GM15510 (cell line): ENCODE measurements around the gene MLLT3.

Experiments used
- POLR2A ChIP-seq: IDR thresholded peaks from 3 replicates; pipeline ENCODE4 v1.6.1; 2011; ENCODE audit warnings: borderline replicate concordance; ENCODE audit not compliant: insufficient read length; ENCODE audit errors: extremely low read depth

The MLLT3 gene

DNA sequence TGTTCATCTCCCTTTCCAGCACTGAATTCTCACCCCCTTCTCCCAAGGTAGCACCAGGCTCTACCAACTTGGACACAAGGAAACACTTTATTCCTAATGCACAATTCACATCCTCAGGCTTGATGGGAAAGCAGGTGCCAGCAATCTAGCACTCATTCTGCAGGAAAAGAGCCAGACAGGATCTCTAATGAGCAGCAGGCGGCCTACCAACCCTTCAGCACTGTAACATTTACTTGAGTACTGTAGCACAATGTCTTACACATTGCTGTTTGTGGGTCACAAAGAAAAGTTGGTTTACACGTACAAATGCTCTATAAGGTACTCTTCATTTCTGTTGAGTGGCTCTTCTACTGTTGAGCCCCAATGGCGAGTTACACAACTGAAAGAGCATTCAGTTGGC is 254.4 kb downstream of the MLLT3 start:
- no peak for TF ChIP-seq POLR2A

DNA sequence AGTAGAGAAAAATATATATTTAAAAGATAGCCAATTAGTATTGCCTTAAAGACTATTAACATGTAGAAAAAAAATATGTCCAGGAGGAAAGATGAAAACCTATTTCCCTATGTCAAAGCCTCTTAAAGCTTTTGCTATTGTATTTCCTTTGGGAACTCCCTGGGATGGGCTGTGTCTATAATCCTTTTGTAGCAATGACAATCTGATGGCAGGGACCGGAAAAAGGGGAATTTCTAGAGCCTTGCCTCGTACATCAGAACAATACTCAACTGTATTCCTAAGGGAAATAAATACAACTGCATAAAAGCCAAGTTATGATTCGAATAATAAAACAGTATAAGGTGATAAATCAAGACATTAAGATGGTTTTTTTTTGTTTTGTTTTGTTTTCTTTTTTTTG is 257.3 kb downstream of the MLLT3 start:
- no peak for TF ChIP-seq POLR2A

DNA sequence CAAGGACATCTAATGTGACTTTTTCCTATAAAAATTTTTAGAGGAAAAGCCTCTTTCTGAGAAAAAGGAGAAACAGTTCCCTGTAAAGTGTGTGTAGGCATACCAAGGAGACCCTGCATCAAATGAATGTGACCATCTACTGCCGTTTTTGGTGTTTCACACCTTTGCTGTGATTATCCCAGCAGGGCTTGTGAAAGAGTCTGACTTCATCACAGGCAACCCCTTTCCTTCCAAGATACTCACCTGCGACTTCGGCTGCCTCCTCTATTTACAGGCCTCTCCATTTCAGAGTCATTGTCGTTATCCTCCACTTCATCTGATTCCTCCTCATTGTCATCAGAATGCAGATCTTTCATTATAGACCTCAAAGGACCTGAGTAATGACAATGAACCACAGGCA is 259.1 kb downstream of the MLLT3 start:
- TF ChIP-seq POLR2A: no peak

DNA sequence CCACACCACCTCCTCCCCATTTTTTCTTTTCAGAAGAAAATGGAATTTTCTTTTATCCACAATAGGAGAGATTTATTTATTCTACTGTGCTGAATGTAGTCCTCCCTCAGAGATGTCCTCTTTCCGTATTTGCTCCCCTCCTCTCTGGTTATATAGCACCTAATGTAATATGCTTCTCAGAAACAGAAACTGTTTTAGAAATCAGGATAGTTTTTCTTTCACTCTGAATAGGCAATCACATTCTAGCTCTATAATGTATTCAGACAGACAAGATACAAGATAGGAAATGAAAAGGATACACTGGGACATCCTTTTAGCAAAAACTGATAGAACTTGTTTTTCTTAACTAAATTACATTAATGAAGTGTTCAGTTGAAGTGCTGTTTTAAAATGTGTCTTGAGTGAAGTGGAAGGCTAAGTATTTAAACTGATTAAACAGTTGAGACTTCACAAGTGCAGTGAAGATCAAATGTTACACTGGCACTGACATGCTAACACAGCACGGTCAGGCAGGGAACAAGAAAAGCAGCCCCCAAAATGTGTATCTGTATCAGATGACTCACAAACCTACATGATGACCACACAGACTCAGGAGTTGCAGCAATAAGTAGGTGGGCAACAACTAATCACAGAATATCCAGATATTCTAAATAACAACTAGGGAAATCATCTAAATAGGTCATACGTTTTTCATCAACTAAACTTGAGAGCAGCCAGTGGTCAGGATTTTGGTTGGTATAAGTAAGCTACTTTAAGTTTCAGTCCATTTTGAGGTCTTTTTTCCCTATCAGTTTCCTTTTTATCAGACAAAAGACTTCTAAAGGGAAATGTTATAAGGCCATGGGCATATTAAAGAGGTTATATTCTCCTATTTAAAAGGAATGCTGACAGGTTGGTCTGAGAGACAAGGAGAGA is 260.4 kb downstream of the MLLT3 start:
- TF ChIP-seq POLR2A: no peak

DNA sequence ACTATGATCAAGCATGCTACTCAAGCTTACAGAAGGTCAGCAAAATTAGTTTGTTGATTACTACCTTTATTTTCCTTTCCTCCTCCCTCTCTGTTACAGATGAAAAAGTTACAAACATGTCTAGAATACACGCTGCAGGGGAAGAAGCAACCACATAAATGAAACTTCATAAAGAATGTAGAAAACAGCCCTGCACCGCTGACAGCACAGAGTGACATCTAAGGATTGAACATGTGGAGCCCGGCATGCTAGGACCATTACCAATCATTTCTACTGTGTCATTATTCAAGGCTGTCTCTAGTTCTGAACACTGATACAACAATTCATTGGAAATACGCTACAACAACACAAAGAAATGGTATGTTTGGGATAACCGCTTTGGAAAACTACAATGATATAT is 261.1 kb downstream of the MLLT3 start:
- no peak for TF ChIP-seq POLR2A

DNA sequence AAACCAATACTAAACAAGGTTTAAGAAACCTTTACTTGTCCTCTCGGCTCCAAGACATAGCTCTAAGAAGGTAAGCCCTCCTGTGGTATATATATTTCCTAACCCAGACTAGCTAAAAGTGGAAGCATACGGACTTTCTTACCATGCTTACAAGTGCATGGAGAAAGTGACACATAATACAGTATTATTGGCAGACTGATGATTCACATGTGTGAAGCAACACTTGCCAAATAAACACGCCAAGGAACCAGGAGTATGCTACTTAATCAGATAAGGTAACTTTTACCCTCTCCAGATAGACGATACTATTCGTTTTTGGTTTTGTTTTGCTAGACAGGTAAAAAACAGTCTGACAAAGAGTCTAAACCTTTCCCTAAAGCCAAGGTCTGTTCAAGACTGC is 264.1 kb downstream of the MLLT3 start:
- TF ChIP-seq POLR2A: no peak

DNA sequence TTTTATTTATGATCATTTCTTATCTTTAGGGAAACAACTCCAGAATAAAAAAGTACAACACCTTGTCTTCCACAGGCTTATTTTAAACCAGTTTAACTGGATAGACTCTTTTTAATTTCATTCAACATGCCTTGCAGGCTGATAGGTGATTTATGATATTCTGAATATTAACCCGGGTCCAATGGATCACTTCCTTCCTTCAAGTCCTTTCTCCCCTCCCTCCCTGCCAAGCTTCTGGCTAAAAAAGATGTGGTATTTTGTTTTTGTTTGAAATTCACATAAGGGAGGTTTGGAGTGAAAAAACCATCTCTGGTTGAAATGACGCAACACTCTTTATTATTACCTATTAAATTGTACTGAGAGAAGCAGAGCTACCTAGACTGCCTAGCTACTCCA is 265.3 kb downstream of the MLLT3 start:
- no peak for TF ChIP-seq POLR2A

DNA sequence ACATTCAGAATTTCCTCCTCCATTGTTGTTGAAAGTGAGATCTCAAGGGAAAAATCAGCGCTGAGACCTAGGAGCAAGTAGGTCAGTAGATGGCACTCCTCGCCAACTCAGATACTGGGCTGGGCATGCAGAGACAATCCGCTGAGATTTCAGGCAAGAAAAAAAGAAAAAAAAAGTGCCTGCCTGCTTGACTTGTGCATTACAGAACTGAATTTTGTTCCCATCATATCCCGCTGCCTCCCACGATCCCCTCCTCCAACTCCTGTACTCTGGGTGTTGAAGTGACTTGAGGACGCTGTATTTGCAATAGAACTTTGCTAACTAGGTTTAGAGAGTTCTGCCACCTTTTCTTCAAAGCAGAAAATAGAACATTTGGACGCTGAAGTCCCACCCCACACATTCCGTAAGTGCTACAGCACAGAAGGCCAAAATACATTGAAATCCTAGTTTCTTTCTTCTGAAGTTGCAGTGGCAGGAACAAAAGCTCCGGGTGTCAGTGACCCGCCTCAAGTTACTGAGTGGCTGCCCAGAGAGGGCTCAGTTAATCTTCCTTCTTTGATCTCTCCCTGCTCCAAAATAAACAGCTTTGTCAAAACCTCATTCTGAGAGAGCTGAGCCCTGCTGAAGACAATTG is 265.8 kb downstream of the MLLT3 start:
- TF ChIP-seq POLR2A: no peak

DNA sequence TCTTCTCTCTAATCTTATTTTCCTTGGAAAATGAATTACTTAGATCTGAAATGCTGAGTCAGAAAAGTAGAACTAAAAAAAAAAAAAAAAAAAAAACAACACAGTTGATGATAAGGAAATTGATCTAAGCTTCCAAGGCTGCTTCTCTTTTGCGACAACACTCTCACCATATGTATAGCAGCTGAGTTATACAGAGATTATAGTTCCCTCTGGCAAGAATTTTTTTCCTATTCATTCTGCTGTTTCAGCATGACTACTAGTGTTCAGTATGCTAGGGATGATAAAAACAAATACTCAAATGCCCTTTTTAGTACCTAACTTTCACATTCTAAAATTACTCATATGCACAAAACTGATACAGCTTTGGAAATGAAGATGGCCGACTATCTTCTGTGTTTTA is 267.3 kb downstream of the MLLT3 start:
- no peak for TF ChIP-seq POLR2A

DNA sequence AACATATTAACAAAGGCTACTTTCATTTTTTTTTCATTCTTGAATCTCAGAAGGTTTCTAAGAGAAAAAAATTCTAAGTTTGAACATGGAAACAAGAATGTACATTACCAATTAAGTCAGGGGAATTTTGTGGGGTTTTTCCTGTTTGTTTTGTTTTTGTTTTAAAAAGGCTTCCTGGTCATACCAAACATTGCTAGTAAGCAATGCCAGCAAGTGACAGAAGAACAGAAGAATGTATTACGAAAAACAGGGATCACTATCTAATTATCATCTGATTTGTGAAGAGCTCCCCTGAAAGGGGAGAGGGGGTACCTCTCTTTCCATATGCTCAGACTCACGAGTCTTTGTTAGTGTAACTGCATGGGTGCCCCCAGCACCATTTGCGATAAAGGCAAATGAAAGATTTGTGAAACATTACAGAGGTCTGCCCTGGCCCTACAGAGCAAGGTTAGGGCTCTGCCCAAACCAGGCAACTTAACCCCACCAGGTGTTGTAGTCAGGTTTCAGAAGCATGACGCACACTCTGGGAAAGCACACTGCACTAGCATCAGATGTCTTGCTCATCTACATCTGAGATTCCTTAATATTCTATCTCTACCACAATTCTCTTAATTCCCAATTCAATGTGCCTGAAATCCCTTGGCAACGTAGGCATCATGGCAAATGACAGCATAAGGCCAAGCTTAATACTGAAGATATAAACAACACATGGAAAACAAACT is 268.2 kb downstream of the MLLT3 start:
- TF ChIP-seq POLR2A: no peak

DNA sequence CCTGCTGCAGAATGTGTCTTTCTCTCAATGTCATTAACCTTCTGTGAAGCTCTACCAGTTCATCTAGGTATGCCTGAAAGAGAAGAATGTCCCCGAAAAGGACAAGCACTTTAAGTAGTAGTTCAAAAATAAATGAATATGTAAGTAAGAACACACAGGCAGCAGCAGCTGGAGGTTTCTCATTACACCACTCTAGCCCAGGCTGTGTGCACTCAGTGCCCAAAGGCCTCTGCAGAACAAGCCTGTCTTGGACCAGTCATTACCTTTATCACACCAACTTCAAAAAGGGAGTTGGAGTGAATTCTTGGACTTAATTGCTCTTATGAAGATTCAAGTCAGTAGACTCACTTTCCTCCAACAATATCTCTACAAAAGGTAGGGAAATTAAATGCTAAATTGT is 268.8 kb downstream of the MLLT3 start:
- no peak for TF ChIP-seq POLR2A

DNA sequence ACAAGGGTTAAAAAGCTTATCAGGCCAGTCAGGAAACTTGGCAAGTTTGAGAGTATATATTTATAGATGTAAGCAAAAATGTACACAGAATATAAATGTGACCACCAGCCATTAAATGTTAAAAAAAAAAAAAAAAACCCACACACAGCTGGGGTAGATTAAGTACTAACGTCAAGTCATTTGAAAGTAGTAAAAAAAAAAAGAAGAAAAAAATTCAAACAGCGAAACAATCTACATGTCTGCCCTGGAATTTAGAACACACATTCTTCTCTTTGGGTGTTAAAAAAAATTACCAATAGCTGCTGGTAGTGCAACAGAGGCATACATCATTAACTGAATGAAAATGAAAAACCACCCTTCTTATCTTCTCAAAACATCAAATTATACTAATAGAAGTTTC is 269.7 kb downstream of the MLLT3 start:
- no peak for TF ChIP-seq POLR2A

DNA sequence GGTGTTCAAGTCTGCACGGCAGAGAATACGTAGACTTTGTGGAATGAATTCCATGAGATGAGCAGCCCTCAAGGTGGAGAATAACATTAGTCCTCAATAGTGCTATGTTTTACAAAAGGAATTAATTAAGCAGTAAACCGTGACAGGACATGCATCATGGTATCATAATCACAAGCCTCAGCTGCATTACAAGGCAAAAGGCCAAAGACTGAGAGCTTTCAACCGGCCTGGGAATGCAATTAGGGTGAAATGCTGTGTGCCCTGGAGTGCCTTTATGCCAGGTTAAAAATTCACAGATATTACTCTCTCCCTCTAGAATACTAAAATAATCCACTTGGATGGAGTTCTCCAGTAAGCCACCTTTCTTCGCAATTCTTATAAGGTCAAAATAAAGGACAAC is 270.6 kb downstream of the MLLT3 start:
- no peak for TF ChIP-seq POLR2A

DNA sequence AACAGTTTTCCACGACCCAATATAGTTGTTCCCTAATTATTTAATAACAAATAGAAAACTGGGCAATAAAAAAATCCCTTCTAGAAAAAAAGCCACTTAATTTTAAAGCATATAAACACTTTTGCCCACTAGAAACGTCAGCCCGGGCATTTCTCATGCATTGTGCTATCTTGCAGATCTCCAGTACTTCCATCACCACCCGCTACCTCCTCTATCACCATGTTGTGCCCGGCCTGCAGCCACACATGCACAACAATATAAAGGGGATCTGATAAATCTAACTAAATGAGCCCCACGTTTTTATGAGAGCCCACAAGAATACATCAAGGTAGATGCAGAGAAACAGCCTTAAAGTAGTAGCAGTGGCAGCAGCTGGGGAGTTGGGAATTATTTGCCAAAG is 272.7 kb downstream of the MLLT3 start:
- no peak for TF ChIP-seq POLR2A

DNA sequence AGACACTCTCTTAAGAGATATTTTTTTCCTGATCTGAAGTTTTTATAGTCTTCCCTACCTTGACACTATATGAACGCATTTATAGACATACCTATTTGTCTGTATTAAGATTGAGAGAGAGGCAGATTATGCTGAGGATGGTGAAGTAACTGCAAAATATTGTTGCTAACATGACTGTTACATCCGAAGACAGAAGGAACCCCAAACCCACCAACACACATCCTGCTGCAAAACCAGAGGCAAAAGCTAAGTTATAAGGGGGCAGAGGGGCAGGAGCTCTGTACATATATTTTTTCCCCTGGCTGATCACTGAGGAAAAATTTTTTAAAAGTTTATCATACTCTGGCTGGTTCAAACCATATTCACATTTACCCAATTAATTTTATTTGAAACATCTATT is 279.0 kb downstream of the MLLT3 start:
- TF ChIP-seq POLR2A: no peak

DNA sequence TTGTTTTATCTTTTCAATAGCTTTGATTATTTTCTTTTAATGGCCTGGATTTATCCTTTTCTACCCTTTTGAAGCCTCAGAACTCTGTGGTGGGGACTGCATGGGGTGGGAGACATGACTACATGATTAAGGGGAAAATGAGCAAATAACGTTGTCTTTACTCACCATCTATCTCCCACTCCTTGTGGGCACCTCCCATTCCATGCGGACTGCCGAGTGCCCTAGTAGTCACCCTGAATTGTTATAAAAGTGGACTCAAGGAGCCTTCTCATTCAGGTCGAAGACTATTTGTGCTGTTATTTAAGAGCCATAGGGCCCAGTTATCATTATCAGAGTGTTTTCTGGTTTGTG is 281.8 kb downstream of the MLLT3 start:
- TF ChIP-seq POLR2A: no peak

DNA sequence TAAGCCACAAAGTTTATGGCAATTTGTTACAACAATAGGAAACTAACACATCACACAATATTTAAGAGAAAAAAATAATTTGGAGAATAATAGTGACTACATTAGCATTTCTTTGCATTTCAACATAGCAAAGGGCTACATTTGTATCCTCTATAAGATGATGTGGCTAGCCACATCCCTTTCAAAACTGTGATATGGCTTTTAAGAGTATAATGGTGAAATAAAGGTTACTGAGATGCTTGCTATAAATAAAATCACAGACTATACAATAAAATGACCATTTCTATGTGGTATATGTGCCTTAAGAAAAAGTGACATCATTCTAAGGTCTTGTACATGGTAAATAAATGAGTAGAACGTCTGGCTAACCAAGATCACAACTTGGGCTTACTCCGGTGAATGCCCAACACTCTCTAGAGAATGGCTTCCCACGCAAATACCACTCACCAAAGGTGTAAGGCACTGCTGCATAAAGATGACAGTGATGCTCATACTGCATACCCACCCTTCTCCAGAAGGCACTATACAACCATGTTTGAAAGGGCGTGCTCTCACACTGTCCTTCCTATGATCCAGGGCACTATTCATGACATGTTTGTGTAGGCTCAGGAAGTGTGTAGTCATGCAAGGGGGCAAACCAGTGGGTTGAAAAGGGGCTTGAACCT is 286.5 kb downstream of the MLLT3 start:
- TF ChIP-seq POLR2A: no peak
